HCT116 (cell line): ENCODE data around the gene EVI5. TPM values are rescaled to one million over a fixed set of nuclear protein-coding genes. Genes with fewer than 3 reads are reported as not detected.

Source experiments
- ATAC-seq: fragments of 200-7000 bp; cut with Tn5 transposase; 2 replicates; pipeline ENCODE4 v1.9.1; 2020; ENCODE audit warnings: mild to moderate bottlenecking, moderate library complexity
- BruUV-seq: library from RNA; stranded (reverse); fragments of 400-500 nt; replicated peaks from 2 replicates; lab custom pipeline; 2021; lab: Mats Ljungman, UMichigan
- CTCF ChIA-PET: fragments of 300-600 bp; sonication (Branson Sonifier 250); formaldehyde crosslinking; loops from one replicate; lab custom pipeline; 2021; ENCODE audit warnings: antibody characterized with exemption; lab: Charles Lee
- POLR2A ChIA-PET: fragments of 300-600, 350-600 bp; sonication (Branson Sonifier 250); formaldehyde crosslinking; loops from one replicate; lab custom pipeline; 2021; ENCODE audit warnings: antibody characterized with exemption; lab: Charles Lee
- RAD21 ChIA-PET, 2 experiments: fragments of 300-600 bp; sonication (Branson Sonifier 250); formaldehyde crosslinking; loops; one replicate each; lab custom pipeline; 2023; ENCODE audit warnings: low total read pairs in 2 of 2; ENCODE audit not compliant: uncharacterized antibody in 2 of 2, unreplicated experiment in 2 of 2, low non-redundant PET in 1 of 2; lab: Charles Lee
- DNase-seq: peaks from one replicate; pipeline ENCODE4 v3.0.0-alpha.2; 2010; ENCODE audit warnings: low read depth, low spot score
- H2AFZ ChIP-seq: fragments of 200-600 bp; shearing (Covaris generic), sonication (generic); 2 replicates; pipeline ENCODE4 v1.6.1; 2017; ENCODE audit warnings: low read depth, mixed run types, mixed read lengths, antibody characterized with exemption, low read length; ENCODE audit not compliant: poor library complexity, severe bottlenecking
- H3K27ac ChIP-seq: 2 replicates; pipeline ENCODE4 v1.5.1; 2012; ENCODE audit warnings: low read depth, low read length
- H3K27me3 ChIP-seq: fragments of 200-600 bp; sonication (generic); 2 replicates; pipeline ENCODE4 v1.6.1; 2016; ENCODE audit warnings: mixed run types, low read length, mixed read lengths; ENCODE audit not compliant: insufficient read depth
- H3K36me3 ChIP-seq, 2 experiments: fragments of 200-500 bp in 1 of 2; fragments of 200-600 bp in 1 of 2; sonication (Bioruptor generic) in 1 of 2; sonication (generic) in 1 of 2; 2 replicates each; pipeline versions ENCODE4 v1.5.1 to v1.6.1; 2014 to 2016; ENCODE audit warnings: low read length in 2 of 2, inconsistent platforms in 1 of 2, mixed read lengths in 1 of 2, mixed run types in 1 of 2; ENCODE audit not compliant: insufficient read depth in 2 of 2, control insufficient read depth in 1 of 2
- H3K4me1 ChIP-seq, 2 experiments: fragments of 200-600 bp in 1 of 2; sonication (generic) in 1 of 2; 2 replicates each; pipeline versions ENCODE4 v1.5.1 to v1.6.1; 2012 to 2017; ENCODE audit warnings: low read length in 2 of 2, inconsistent platforms in 1 of 2, mild to moderate bottlenecking in 1 of 2, mixed read lengths in 1 of 2, mixed run types in 1 of 2, moderate library complexity in 1 of 2; ENCODE audit not compliant: insufficient read depth in 2 of 2, control insufficient read depth in 1 of 2
- H3K4me2 ChIP-seq: fragments of 200-600 bp; sonication (generic); 2 replicates; pipeline ENCODE4 v1.6.1; 2017; ENCODE audit warnings: mixed run types, low read length, mixed read lengths
- H3K4me3 ChIP-seq, 2 experiments: fragments of 200-600 bp in 1 of 2; sonication (generic) in 1 of 2; replicated peaks in 1 of 2; 2 replicates each; pipeline ENCODE4 v1.5.1; 2011 to 2016; ENCODE audit warnings: low read length in 2 of 2, control low read depth in 1 of 2, low read depth in 1 of 2, mild to moderate bottlenecking in 1 of 2, mixed read lengths in 1 of 2, mixed run types in 1 of 2
- H3K79me2 ChIP-seq: fragments of 200-600 bp; sonication (generic); 2 replicates; pipeline ENCODE4 v1.6.1; 2017; ENCODE audit warnings: mild to moderate bottlenecking, mixed run types, low read length, moderate library complexity, mixed read lengths; ENCODE audit not compliant: insufficient read depth
- H3K9ac ChIP-seq: fragments of 200-600 bp; sonication (generic); 2 replicates; pipeline ENCODE4 v1.6.1; 2016; ENCODE audit warnings: low read length, mixed read lengths
- H3K9me2 ChIP-seq: fragments of 200-600 bp; sonication (generic), shearing (Covaris generic); 2 replicates; pipeline ENCODE4 v1.6.1; 2017; ENCODE audit warnings: mixed run types, mild to moderate bottlenecking, moderate library complexity; ENCODE audit not compliant: insufficient read depth
- H3K9me3 ChIP-seq, 2 experiments: fragments of 200-500 bp in 1 of 2; fragments of 200-600 bp in 1 of 2; sonication (Bioruptor generic) in 1 of 2; sonication (generic) in 1 of 2; 2 replicates each; pipeline ENCODE4 v1.6.1; 2014 to 2017; ENCODE audit warnings: low read length in 2 of 2, mixed read lengths in 2 of 2, inconsistent platforms in 1 of 2, low read depth in 1 of 2, mild to moderate bottlenecking in 1 of 2, mixed run types in 1 of 2, moderate library complexity in 1 of 2; ENCODE audit not compliant: control insufficient read depth in 1 of 2, insufficient read depth in 1 of 2
- H4K20me1 ChIP-seq: fragments of 200-600 bp; sonication (generic), shearing (Covaris generic); 2 replicates; pipeline ENCODE4 v1.6.1; 2017; ENCODE audit warnings: mixed run types, mild to moderate bottlenecking, moderate library complexity; ENCODE audit not compliant: insufficient read depth
- CBX3 ChIP-seq: IDR thresholded peaks from 2 replicates; pipeline ENCODE4 v1.6.1; 2012; ENCODE audit warnings: low read depth
- RAD21 ChIP-seq: IDR thresholded peaks from 2 replicates; pipeline ENCODE4 v1.6.1; 2012; ENCODE audit warnings: low read depth, mild to moderate bottlenecking
- intact Hi-C: fragments of 100-400 bp; cut with micrococcal nuclease; formaldehyde crosslinking; loops from 2 replicates; pipeline ENCODE4 v1.10.0; 2022
- total RNA-seq: library from RNA; stranded (reverse); gene quantifications from one replicate; pipeline ENCODE4 v1.2.1, GENCODE V29; 2021; ENCODE audit not compliant: unreplicated experiment
- TF ChIP-seq, protein P1 (sequence below), 3 experiments: fragments of 200-600 bp in 1 of 3; sonication (generic) in 1 of 3; IDR thresholded peaks in 2 of 3; conservative IDR thresholded peaks in 1 of 3; 2 replicates each; pipeline ENCODE4 v1.5.1; 2012 to 2017; ENCODE audit warnings: low read depth in 2 of 3, low read length in 2 of 3, antibody characterized with exemption in 1 of 3, borderline replicate concordance in 1 of 3, control low read depth in 1 of 3, mild to moderate bottlenecking in 1 of 3, mixed read lengths in 1 of 3, mixed run types in 1 of 3, moderate library complexity in 1 of 3; ENCODE audit not compliant: insufficient read depth in 1 of 3

EVI5 gene
- total RNA-seq, 1 experiment from 2014 or later = 21.8 TPM

GRCh38 chr1:92817986-92818764 is 33.3 kb upstream of the EVI5 start:
- ATAC-seq = peak; percentile 79
- no TSS peak for BruUV-seq
- intact Hi-C loops = loop anchor here (1.0 to 5.0 kb wide), 3 partner anchors 69 to 821 kb away; no protein-coding TSS in a partner anchor

More at GRCh38 chr1:92817986-92818764, 33.3 kb upstream of the EVI5 start:
- ChIA-PET CTCF (interaction anchor here (0.6 to 3.8 kb wide), 12 partner anchors 9 to 822 kb away, joined by 3 to 38 read pairs (median 6); partner anchors contain the start of genes EVI5 and RPL5), RAD21 (interaction anchor here (0.9 to 1.5 kb wide), 4 partner anchors 69 to 508 kb away, joined by 3 to 8 read pairs (median 6); no protein-coding TSS in a partner anchor), POLR2A (interaction anchor here (3.1 kb wide), 1 partner anchor 14 kb away, joined by 11 read pairs; the partner anchor contains the start of gene RPL5)
- Histone ChIP-seq H3K36me3 (no peaks in the 10 kb centered on the region), H3K4me1 (peaks cover 0 to 15% of the 10 kb centered on the region in 2 experiments; a peak in 1 of 4 replicates), H3K9me3 (no peaks in the 10 kb centered on the region), H3K27me3 (no peaks in the 10 kb centered on the region), H3K9ac (no peak overlapping the region), H3K9me2 (0 out of 2 replicates have a peak, but pooled peaks cover 2% of the 10 kb centered on the region), H2AFZ (peak overlapping the region; percentile 85), H4K20me1 (no peaks in the 10 kb centered on the region), H3K27ac (no peak overlapping the region), H3K4me2 (no peak overlapping the region), H3K4me3 (no peak overlapping the region), H3K79me2 (no peaks in the 10 kb centered on the region)
- peak; percentile 36 for DNase-seq
- TF ChIP-seq, protein P1, sequence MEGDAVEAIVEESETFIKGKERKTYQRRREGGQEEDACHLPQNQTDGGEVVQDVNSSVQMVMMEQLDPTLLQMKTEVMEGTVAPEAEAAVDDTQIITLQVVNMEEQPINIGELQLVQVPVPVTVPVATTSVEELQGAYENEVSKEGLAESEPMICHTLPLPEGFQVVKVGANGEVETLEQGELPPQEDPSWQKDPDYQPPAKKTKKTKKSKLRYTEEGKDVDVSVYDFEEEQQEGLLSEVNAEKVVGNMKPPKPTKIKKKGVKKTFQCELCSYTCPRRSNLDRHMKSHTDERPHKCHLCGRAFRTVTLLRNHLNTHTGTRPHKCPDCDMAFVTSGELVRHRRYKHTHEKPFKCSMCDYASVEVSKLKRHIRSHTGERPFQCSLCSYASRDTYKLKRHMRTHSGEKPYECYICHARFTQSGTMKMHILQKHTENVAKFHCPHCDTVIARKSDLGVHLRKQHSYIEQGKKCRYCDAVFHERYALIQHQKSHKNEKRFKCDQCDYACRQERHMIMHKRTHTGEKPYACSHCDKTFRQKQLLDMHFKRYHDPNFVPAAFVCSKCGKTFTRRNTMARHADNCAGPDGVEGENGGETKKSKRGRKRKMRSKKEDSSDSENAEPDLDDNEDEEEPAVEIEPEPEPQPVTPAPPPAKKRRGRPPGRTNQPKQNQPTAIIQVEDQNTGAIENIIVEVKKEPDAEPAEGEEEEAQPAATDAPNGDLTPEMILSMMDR (IDR thresholded peaks at IDR 0.05 in 2 of 3, conservative IDR thresholded peaks at IDR 0.05 in 1 of 3; ENCODE audit: borderline replicate concordance in 1 of 3, insufficient read depth in 1 of 3, low read depth in 2 of 3, low read length in 2 of 3) = peak; percentile 63 to 78 (median 73)
- TF ChIP-seq CBX3 (no peak), RAD21 (peak; percentile 61)
